Fibroblast of skin of back (primary cell): ENCODE data around the gene LEMD3.
"Not testable (repeated sequence)": the region's sequence is repeated elsewhere in the genome, so short reads cannot be mapped to it uniquely, and the experiment has no call there.

Experiments used
- DNase-seq: peaks from one replicate; pipeline ENCODE4 v3.0.0-alpha.2; 2013

Gene LEMD3

DNA sequence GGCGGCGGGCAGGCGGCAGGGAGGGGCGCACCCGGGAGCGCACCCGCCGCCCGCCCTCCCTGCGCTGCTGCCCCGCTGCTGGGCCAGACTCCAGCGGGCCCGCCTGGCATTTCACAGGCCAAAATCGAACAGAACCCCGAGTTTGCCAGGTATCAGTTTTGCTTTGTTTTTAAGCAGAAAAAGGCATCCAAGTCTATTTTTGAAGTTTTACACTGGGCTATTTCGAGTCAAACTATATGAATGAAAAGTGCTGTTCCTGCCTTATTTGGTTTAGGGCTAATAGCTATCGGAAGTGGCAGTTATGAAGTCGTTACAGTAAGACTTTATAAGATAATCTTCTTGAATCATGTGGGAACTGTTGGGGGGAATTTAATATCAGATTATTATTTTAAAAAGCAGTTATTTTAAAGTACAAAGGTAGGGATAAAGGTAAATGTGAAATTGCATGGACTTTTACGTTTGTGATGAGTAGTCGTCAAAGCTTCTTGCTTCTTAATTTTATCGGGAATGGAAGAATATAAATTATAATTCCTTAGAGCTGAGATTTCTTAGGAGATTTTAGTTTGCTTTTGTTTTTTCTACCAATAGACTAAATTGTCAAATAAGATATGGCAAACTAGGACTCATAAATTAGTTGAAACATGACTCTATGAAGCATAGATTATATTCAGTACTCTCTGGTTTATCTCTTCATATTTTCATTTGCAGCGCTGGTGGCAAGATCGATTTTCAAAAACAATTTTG, 110.2 kb downstream of the LEMD3 start:
- peak; percentile 65 for DNase-seq

GRCh38 chr12:65280306-65280705, 110.9 kb downstream of the LEMD3 start:
- DNase-seq, result peak; percentile 34

DNA sequence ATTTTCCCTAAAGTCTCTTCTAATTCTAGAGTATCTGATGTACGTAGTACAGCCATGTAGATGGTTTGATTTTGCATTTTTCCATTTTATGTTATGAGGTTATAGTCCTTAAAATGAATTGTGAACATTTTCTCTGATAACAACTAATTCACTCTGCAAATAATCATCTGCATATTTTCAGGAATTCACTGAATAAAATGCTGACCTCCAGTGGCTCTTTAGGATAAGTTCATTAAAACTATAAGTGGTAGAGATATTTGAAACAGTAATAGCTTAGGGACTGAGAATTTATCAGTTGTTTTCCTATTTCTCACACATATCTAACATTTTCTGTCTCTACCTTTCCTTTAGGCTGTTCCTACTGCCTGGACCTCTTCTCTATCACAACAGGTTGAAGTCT, 113.5 kb downstream of the LEMD3 start:
- no peak for DNase-seq

DNA sequence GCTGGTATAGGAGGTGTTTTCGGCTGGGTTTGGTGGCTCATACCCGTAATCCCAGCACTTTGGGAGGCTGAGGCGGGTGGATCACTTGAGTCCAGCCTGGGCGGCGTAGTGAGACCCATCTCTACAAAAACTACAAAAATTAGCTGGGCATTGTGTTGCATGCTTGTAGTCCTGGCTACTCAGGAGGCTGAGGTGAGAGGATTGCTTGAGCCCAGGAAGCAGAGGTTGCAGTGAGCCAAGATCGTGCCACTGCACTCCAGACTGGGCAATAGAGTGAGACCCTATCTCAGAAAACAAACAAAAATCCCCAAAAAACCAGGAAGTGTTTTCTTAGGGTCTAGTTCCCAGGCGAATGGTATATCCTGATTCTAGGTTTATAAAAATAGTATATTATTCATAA, 116.1 kb downstream of the LEMD3 start:
- DNase-seq, result not testable (repeated sequence)

- no peak for DNase-seq
Observed at GRCh38 chr12:65287426-65287825, 118.0 kb downstream of the LEMD3 start.

GRCh38 chr12:65292241-65292640, 122.9 kb downstream of the LEMD3 start:
- DNase-seq, result no peak

GRCh38 chr12:65293735-65294134, 124.4 kb downstream of the LEMD3 start:
- no peak for DNase-seq

DNA sequence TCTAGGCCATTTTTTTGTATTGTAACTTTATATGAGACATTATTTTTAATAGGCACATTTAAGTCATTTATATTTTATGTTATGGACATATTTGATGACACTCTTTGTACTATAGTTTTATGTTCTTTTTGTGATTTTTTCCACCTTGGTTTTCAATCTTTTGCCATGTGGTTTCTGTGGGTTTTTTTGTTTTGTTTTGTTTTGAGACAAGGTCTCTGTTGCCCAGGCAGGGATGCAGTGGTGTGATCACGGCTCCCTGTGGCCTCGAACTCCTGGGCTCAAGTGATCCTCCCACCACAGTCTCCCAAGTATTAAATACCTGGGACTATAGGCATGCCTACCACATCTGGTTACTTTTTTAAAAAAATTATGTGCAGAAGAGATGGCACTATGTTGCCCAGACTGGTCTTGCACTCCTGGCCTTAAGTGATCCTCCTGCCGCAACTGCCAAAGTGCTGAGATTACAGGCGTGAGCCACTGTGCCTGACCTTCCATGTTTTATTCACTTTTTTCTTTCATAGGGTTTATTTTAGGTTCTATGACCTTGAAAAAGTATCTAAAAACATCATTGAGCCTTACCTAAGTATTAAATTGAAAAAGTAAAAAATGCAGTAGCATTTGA, 125.4 kb downstream of the LEMD3 start:
- DNase-seq, result no peak

- DNase-seq, result no peak
Observed at GRCh38 chr12:65296508-65297265, 127.3 kb downstream of the LEMD3 start.
